Measurements from ENCODE around the gene STK38L. TPM values are rescaled to one million over a fixed set of nuclear protein-coding genes. Genes with fewer than 3 reads are reported as not detected.

The STK38L gene
- total and polyA plus RNA-seq, 3 donors from 2014 or later = 19.3 to 43.1 (median 41.5) TPM

GRCh38 chr12:27217590-27217989 is 26.5 kb upstream of the STK38L start:
- H3K36me3 ChIP-seq (ENCODE audit: low read depth, missing control alignments) = no peaks in the 10 kb centered on the region
- WGBS, 2 donors = 86 to 89% methylated on average over 2 of the region's 2 CpGs

GRCh38 chr12:27219693-27220054 is 24.4 kb upstream of the STK38L start:
- WGBS, 2 donors = 90 to 91% methylated on average over 5 of the region's 5 CpGs
- Histone ChIP-seq H3K27ac (no peak overlapping the region), H3K27me3 (no peaks in the 10 kb centered on the region), H3K36me3 (ENCODE audit: low read depth, missing control alignments) (no peaks in the 10 kb centered on the region), H3K4me1 (no peaks in the 10 kb centered on the region), H3K9me3 (no peaks in the 10 kb centered on the region), H3K4me3 (no peak overlapping the region)
- TF ChIP-seq POLR2A (IDR thresholded peaks at IDR 0.05) (no peak), CTCF (IDR thresholded peaks at IDR 0.05) (no peak)
- intact Hi-C loops (cut with DNase I; ENCODE audit: low total_unique reads) = no loop called here
- no peak for DNase-seq

More at GRCh38 chr12:27217590-27217989, 26.5 kb upstream of the STK38L start:
- Histone ChIP-seq H3K4me1 (no peaks in the 10 kb centered on the region), H3K27me3 (no peaks in the 10 kb centered on the region), H3K9me3 (no peaks in the 10 kb centered on the region), H3K4me3 (no peak overlapping the region), H3K27ac (no peak overlapping the region)
- no peak for TF ChIP-seq POLR2A (IDR thresholded peaks at IDR 0.05)
- TF ChIP-seq CTCF (IDR thresholded peaks at IDR 0.05) = no peak
- DNase-seq = no peak
- intact Hi-C loops (cut with DNase I; ENCODE audit: low total_unique reads) = no loop called here

GRCh38 chr12:27220055-27220987 is 23.8 kb upstream of the STK38L start:
- H3K9me3 ChIP-seq = no peaks in the 10 kb centered on the region
- H3K4me1 ChIP-seq = no peaks in the 10 kb centered on the region
- no peaks in the 10 kb centered on the region for H3K36me3 ChIP-seq (ENCODE audit: low read depth, missing control alignments)
- no peak for DNase-seq
- no peaks in the 10 kb centered on the region for H3K27me3 ChIP-seq
- WGBS, 2 donors = 85 to 87% methylated on average over 4 of the region's 4 CpGs
- TF ChIP-seq POLR2A (IDR thresholded peaks at IDR 0.05) (no peak), CTCF (IDR thresholded peaks at IDR 0.05) (no peak)
- no peak overlapping the region for H3K27ac ChIP-seq
- H3K4me3 ChIP-seq = no peak overlapping the region
- intact Hi-C loops (cut with DNase I; ENCODE audit: low total_unique reads) = no loop called here

GRCh38 chr12:27220988-27221345 is 23.1 kb upstream of the STK38L start:
- Histone ChIP-seq H3K27ac (no peak overlapping the region), H3K4me3 (no peak overlapping the region), H3K27me3 (no peaks in the 10 kb centered on the region), H3K9me3 (no peaks in the 10 kb centered on the region), H3K4me1 (peaks cover under 1% of the 10 kb centered on the region), H3K36me3 (ENCODE audit: low read depth, missing control alignments) (no peaks in the 10 kb centered on the region)
- 80 to 88% methylated on average over 4 of the region's 4 CpGs for WGBS, 2 donors
- no peak for TF ChIP-seq POLR2A (IDR thresholded peaks at IDR 0.05)
- TF ChIP-seq CTCF (IDR thresholded peaks at IDR 0.05) = no peak
- intact Hi-C loops (cut with DNase I; ENCODE audit: low total_unique reads) = no loop called here
- no peak for DNase-seq

Measured in testis (tissue), 3 donors.